NOMO-1 treated with DMSO at 0.1 percent for 48 hours (cell line): ENCODE data around the gene PLPP3.

Experiments
- DNase-seq: peaks from one replicate; lab custom pipeline; 2025; ENCODE audit not compliant: unreplicated experiment; lab: John Stamatoyannopoulos, UW

Gene PLPP3

GRCh38 chr1:56464294-56464693 is 115.1 kb downstream of the PLPP3 start:
- DNase-seq: no peak

DNA sequence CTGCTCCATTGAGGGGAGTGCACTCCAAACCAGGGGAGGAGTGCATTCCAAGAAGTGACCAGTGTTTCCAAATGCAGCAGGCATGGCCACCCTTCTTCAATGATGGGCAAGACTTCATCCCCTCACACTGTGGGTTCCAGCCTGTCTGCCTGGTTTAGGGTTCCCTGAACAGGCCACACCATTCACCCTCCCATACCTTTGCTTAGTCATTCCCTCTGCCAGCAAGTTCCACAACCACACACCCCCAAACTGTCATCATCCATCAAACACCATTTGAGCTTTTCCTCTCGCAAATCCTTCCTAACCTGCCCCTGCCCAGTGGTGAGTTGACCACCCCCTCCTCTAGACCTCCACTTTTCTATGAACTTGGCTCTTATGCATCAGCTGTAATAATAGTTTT is 116.0 kb downstream of the PLPP3 start:
- DNase-seq: no peak

DNA sequence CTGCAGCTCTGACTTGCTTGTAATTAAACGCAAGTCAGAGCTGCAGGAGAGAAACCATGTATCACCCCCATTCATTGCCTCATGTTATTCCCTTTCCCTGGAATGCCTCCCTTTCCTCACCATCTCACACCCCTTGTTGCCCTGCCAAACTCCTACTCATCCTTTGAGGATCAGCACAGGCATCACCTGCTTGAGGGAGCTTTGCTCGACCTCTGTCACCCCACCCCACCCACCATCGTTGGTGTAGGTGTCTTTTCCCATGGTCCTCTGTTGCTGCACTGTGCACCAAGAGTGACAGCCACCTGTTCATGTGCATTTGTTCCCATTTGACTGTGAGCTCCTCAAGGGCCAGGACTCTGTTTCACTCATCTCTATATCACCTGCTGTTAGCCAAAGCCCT is 117.2 kb downstream of the PLPP3 start:
- no peak for DNase-seq

DNA sequence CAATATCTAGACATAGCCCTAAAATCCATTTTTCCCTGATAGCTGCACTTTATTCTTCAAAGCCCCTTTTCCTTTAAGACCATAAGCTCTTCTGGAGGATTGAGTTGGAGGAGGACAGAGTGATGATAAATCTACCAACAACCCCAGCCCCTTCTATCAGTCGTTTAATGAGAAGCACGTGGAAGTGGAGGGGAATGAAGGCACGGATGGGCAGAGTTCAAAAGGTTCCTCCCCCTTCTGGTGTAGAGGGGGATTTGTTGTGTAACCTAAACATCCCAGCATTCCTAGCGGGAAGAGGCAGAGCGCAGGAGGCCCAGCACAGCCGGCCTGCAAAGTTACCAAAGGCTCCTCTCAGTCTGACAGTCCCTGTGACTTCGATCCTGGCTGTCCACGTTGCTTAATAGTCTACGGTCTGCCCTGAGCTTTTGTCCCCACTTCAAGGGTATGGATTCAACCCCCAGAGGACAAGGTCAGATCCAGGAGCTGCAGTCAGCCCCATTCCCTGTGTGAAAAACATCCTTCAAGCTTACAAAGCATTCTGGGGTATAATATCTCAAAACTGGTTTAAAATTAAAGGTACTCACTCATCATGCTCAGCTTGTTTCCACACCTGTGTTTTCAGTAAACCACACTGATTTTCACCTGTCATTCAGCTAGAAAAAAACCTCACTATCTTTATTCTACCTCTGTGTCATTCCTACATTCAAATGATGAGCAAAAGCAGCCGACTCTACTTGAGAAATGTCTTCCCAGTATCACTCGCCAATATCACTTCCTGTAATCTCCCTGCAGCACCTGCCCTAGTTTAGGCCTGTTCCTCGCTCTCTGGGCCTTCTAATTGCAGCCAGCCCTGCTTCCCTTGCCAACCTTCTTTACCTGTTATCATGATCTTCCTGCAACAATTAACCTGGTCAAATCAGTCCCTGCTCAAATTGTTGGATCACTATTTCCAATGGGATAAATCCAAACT is 117.9 kb downstream of the PLPP3 start:
- DNase-seq: no peak

- DNase-seq: no peak
Observed at GRCh38 chr1:56459260-56459659, 120.1 kb downstream of the PLPP3 start.

- DNase-seq: no peak
Observed at GRCh38 chr1:56457756-56458375, 121.5 kb downstream of the PLPP3 start.

DNA sequence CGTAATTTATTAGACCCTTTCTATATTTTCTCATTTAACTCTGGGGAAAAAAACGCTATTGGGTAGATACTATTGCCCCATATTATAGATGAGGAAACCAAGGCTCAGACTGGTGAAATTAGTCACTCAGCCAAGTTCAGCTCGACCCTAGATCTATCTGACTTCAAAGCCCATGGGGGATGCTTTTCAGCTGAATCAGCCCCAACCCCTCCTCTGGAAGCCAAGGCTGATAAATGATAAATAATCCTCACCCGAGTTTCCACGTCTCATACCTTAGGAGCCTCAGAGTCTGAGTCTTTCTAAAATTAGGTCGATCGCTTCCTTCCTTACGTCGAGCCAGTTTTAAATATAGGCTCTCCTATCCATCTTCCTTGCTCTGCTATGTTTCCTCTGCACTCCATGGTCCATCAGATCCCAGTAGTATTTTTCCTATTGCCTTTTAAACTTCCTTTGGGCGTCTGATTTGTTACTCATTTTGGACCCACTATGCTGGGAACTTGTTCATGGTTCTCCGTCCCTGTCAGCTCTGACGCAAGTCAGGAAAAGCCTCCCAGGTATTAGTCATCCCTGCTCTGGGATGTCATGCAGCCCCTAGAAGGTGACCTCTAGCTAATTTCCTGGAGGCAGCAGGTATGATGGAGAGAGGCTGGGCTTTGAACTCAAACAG is 122.8 kb downstream of the PLPP3 start:
- no peak for DNase-seq

GRCh38 chr1:56453417-56454078 is 125.8 kb downstream of the PLPP3 start:
- DNase-seq: no peak

- DNase-seq: no peak
Observed at GRCh38 chr1:56453016-56453415, 126.3 kb downstream of the PLPP3 start.

- DNase-seq: no peak
Observed at GRCh38 chr1:56452027-56453011, 127.0 kb downstream of the PLPP3 start.

GRCh38 chr1:56451491-56451890 is 127.9 kb downstream of the PLPP3 start:
- DNase-seq: no peak

GRCh38 chr1:56450004-56450666 is 129.2 kb downstream of the PLPP3 start:
- no peak for DNase-seq

- no peak for DNase-seq
Observed at GRCh38 chr1:56448529-56449300, 130.6 kb downstream of the PLPP3 start.

DNA sequence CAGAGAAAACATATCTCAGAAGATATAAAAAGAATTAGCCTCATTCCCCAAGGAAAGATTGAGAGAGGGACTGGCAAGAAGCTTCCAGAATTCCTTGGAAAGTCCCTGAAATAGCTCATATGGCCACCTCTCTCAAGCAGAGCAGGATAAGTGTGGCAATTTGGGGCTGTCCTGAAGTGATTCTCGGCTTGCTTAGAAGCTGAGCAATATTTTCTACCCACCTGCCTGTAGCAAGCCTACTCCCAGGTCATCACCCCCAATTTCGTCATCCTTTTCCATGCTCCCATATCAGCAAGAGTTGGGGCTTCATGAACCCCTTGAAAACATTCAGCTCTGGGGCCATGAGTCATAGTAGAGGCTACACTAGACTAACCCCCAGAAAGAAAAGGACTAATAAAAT is 131.5 kb downstream of the PLPP3 start:
- DNase-seq: no peak

DNA sequence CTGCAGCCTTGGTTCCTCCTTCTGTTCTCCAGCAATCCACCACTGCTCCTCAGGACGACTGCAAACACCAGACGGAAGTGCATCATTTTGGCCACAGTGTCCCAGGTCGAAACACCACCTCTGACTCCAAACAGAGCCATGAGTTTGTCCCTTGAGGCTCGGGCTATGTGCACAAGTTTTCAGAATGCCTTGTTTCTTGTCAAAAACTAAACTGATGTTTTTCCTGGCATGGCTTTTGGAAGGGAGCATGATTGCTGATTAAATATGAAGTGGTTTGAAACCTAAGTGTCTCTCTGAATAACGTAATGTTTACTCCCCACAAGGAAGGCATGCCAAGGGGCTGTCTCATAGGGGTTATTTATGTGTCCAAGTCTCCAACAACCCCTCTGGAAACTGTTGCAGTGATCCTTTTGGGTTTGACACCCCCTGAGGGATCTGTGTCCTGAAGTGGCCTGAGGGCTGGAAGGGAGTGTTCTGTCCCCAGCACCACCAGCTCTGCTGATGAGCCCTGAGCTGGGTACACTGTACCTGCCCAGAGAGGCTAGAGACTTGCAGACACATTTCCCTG is 132.7 kb downstream of the PLPP3 start:
- DNase-seq: no peak

- no peak for DNase-seq
Observed at GRCh38 chr1:56444960-56445646, 134.3 kb downstream of the PLPP3 start.
